GM23338 (cell line): ENCODE results near the gene OR4L1. TPM values are rescaled to one million over a fixed set of nuclear protein-coding genes. Genes with fewer than 3 reads are reported as not detected.

Experiments used
- ATAC-seq: fragments of 200-7000 bp; cut with Tn5 transposase; 3 replicates; pipeline ENCODE4 v1.9.1; 2020
- DNase-seq: peaks from one replicate; pipeline ENCODE4 v3.0.0-alpha.2; 2015; ENCODE audit warnings: low spot score
- H2AFZ ChIP-seq: fragments of 200-600 bp; sonication (generic); 2 replicates; pipeline ENCODE4 v1.8.0; 2016; ENCODE audit warnings: antibody characterized with exemption, mild to moderate bottlenecking, moderate library complexity
- H3F3A ChIP-seq: fragments of 200-600 bp; sonication (generic); replicated peaks from 2 replicates; pipeline ENCODE4 v1.8.0; 2017; ENCODE audit warnings: antibody characterized with exemption, mixed run types, low read depth
- H3K27ac ChIP-seq: fragments of 200-600 bp; sonication (generic); 2 replicates; pipeline ENCODE4 v1.6.1; 2016; ENCODE audit warnings: low read depth
- H3K27me3 ChIP-seq: fragments of 200-600 bp; sonication (generic); 2 replicates; pipeline ENCODE4 v1.8.0; 2016; ENCODE audit warnings: mild to moderate bottlenecking, mixed run types, moderate library complexity; ENCODE audit not compliant: insufficient read depth
- H3K36me3 ChIP-seq: fragments of 200-600 bp; sonication (generic); 2 replicates; pipeline ENCODE4 v1.8.0; 2016; ENCODE audit warnings: mild to moderate bottlenecking; ENCODE audit not compliant: insufficient read depth
- H3K4me1 ChIP-seq: fragments of 200-600 bp; sonication (generic); 2 replicates; pipeline ENCODE4 v1.8.0; 2016; ENCODE audit warnings: mild to moderate bottlenecking, moderate library complexity; ENCODE audit not compliant: insufficient read depth
- H3K4me2 ChIP-seq: fragments of 200-600 bp; sonication (generic); 2 replicates; pipeline ENCODE4 v1.7.1; 2017; ENCODE audit warnings: mixed run types
- H3K4me3 ChIP-seq: fragments of 200-600 bp; sonication (generic); 2 replicates; pipeline ENCODE4 v1.6.1; 2016; ENCODE audit warnings: mixed run types
- H3K79me2 ChIP-seq: fragments of 200-600 bp; sonication (generic); replicated peaks from 2 replicates; pipeline ENCODE4 v1.8.0; 2017; ENCODE audit warnings: mild to moderate bottlenecking; ENCODE audit not compliant: insufficient read depth
- H3K9me2 ChIP-seq: fragments of 200-600 bp; sonication (generic); 2 replicates; pipeline ENCODE4 v1.8.0; 2017; ENCODE audit not compliant: insufficient read depth
- H4K20me1 ChIP-seq: fragments of 200-600 bp; sonication (generic); replicated peaks from 2 replicates; pipeline ENCODE4 v1.8.0; 2017; ENCODE audit warnings: mild to moderate bottlenecking; ENCODE audit not compliant: insufficient read depth
- H3K27ac Mint-ChIP-seq: 2 replicates; pipeline ENCODE4 v1.8.0; 2020; ENCODE audit warnings: inconsistent platforms, mild to moderate bottlenecking, moderate library complexity, mixed read lengths
- H3K27me3 Mint-ChIP-seq: 3 replicates; pipeline ENCODE4 v1.8.0; 2022; ENCODE audit warnings: low read depth, mild to moderate bottlenecking, moderate library complexity, mixed read lengths, inconsistent platforms; ENCODE audit not compliant: insufficient read depth, poor library complexity
- H3K36me3 Mint-ChIP-seq: 3 replicates; pipeline ENCODE4 v1.8.0; 2021; ENCODE audit warnings: low read depth, mild to moderate bottlenecking, inconsistent platforms, moderate library complexity, mixed read lengths
- H3K4me1 Mint-ChIP-seq: 3 replicates; pipeline ENCODE4 v1.8.0; 2020; ENCODE audit warnings: mild to moderate bottlenecking, inconsistent platforms, mixed read lengths
- H3K4me3 Mint-ChIP-seq: 3 replicates; pipeline ENCODE4 v1.8.0; 2021; ENCODE audit warnings: moderate library complexity, mild to moderate bottlenecking, inconsistent platforms, mixed read lengths
- H3K9me3 Mint-ChIP-seq: 3 replicates; pipeline ENCODE4 v1.8.0; 2020; ENCODE audit warnings: moderate library complexity, mild to moderate bottlenecking, inconsistent platforms, mixed read lengths
- CREB1 ChIP-seq: fragments of 250-450 bp; sonication (Bioruptor Pico); IDR thresholded peaks from 2 replicates; pipeline ENCODE4 v1.5.0; 2020; ENCODE audit warnings: low read depth, mild to moderate bottlenecking, moderate library complexity
- ETS1 ChIP-seq: IDR thresholded peaks from 2 replicates; pipeline ENCODE4 v1.6.1; 2016; ENCODE audit warnings: antibody characterized with exemption
- EZH2 ChIP-seq: fragments of 200-600 bp; sonication (generic); IDR thresholded peaks from one replicate; pipeline ENCODE4 v1.8.0; 2017; ENCODE audit warnings: antibody characterized with exemption, mild to moderate bottlenecking, low read depth; ENCODE audit not compliant: unreplicated experiment
- JUNB ChIP-seq: IDR thresholded peaks from one replicate; pipeline ENCODE4 v1.6.1; 2016; ENCODE audit warnings: antibody characterized with exemption; ENCODE audit not compliant: unreplicated experiment
- NANOG ChIP-seq: IDR thresholded peaks from 2 replicates; pipeline ENCODE4 v1.6.1; 2016; ENCODE audit warnings: antibody characterized with exemption, borderline replicate concordance
- POLR2AphosphoS5 ChIP-seq: IDR thresholded peaks from 2 replicates; pipeline ENCODE4 v1.6.1; 2016; ENCODE audit warnings: antibody characterized with exemption, low read depth
- STAT1 ChIP-seq: IDR thresholded peaks from one replicate; pipeline ENCODE4 v1.6.1; 2016; ENCODE audit warnings: antibody characterized with exemption; ENCODE audit not compliant: unreplicated experiment
- ZNF114 ChIP-seq: fragments of 250-450 bp; sonication (Bioruptor Pico); IDR thresholded peaks from 2 replicates; pipeline ENCODE4 v1.5.0; 2020; ENCODE audit warnings: mild to moderate bottlenecking, moderate library complexity
- polyA plus RNA-seq: library from polyadenylated mRNA; unstranded; fragments of >200 nt; fragmentation: Nextera tagmentation; extraction: Ambion mirVana; gene quantifications from 2 replicates; pipeline ENCODE4 v1.2.1, GENCODE V29; 2016
- total RNA-seq: library from RNA; depleted of rRNA; stranded (reverse); fragments of >200 nt; shearing (Covaris generic); gene quantifications from 2 replicates; pipeline ENCODE4 v1.2.3, GENCODE V29; 2014
- TF ChIP-seq, protein P1 (sequence below): IDR thresholded peaks from one replicate; pipeline ENCODE4 v1.6.1; 2018; ENCODE audit warnings: antibody characterized with exemption; ENCODE audit not compliant: unreplicated experiment
- TF ChIP-seq, protein P2 (sequence below), 2 experiments: fragments of 200-600 bp in 1 of 2; sonication (generic) in 1 of 2; conservative IDR thresholded peaks; 2 replicates each; pipeline versions ENCODE4 v1.5.1 to v1.6.1; 2016 to 2017; ENCODE audit warnings: antibody characterized with exemption in 2 of 2, low read depth in 2 of 2, mild to moderate bottlenecking in 2 of 2, moderate library complexity in 1 of 2

OR4L1 gene
- total and polyA plus RNA-seq, 2 experiments from 2014 or later, result not detected

DNA sequence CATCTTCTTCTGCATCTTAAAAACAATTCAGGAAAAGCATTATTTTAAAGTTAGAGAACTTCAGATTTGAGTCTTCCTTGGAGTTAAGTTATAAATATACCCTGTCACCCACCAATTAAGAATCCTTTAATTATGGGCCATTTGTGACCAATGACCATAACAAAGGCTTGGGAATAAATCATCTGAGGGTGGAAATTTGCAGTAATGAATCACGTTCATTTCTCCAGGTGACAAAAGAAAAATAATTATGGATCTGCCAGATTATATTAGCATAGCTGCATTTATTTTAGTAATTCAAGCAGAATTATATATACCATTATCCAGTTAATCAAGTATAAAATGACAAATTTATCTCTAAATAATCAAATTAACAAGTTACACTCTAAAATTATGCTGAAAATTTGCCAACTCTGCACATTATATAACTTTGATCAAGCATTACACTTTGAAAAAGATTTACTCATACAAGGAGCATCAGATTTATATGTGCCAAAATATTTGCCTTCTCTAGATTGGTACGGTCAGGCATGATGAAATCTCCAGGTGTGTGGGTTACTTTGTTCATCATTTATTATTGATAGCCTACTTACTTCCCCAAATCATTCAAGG is 40.5 kb upstream of the OR4L1 start, which contains the start of gene OR4K14 (continued):
- TF ChIP-seq, protein P1, sequence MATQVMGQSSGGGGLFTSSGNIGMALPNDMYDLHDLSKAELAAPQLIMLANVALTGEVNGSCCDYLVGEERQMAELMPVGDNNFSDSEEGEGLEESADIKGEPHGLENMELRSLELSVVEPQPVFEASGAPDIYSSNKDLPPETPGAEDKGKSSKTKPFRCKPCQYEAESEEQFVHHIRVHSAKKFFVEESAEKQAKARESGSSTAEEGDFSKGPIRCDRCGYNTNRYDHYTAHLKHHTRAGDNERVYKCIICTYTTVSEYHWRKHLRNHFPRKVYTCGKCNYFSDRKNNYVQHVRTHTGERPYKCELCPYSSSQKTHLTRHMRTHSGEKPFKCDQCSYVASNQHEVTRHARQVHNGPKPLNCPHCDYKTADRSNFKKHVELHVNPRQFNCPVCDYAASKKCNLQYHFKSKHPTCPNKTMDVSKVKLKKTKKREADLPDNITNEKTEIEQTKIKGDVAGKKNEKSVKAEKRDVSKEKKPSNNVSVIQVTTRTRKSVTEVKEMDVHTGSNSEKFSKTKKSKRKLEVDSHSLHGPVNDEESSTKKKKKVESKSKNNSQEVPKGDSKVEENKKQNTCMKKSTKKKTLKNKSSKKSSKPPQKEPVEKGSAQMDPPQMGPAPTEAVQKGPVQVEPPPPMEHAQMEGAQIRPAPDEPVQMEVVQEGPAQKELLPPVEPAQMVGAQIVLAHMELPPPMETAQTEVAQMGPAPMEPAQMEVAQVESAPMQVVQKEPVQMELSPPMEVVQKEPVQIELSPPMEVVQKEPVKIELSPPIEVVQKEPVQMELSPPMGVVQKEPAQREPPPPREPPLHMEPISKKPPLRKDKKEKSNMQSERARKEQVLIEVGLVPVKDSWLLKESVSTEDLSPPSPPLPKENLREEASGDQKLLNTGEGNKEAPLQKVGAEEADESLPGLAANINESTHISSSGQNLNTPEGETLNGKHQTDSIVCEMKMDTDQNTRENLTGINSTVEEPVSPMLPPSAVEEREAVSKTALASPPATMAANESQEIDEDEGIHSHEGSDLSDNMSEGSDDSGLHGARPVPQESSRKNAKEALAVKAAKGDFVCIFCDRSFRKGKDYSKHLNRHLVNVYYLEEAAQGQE, result no peak

GRCh38 chr14:20031058-20031457 is 28.8 kb upstream of the OR4L1 start:
- H3K4me1 ChIP-seq, result no peaks in the 10 kb centered on the region
- H3K27ac ChIP-seq, result no peak overlapping the region
- no peaks in the 10 kb centered on the region for H3F3A ChIP-seq
- Mint-ChIP-seq H3K27ac (no peak overlapping the region), H3K9me3 (peaks cover 90% of the 10 kb centered on the region), H3K4me1 (no peaks in the 10 kb centered on the region), H3K36me3 (peaks cover 9% of the 10 kb centered on the region; the same call in 2 of the 3 replicates), H3K27me3 (no peaks in the 10 kb centered on the region), H3K4me3 (no peak overlapping the region)
- no peak overlapping the region for H2AFZ ChIP-seq
- H3K9me2 ChIP-seq, result no peaks in the 10 kb centered on the region
- no peak for DNase-seq
- H3K4me3 ChIP-seq, result no peak overlapping the region
- H4K20me1 ChIP-seq, result no peaks in the 10 kb centered on the region
- no peaks in the 10 kb centered on the region for H3K79me2 ChIP-seq
- ATAC-seq, result no peak
- no peaks in the 10 kb centered on the region for H3K27me3 ChIP-seq
- no peaks in the 10 kb centered on the region; the same call in 1 of the 2 replicates for H3K36me3 ChIP-seq
- no peak overlapping the region for H3K4me2 ChIP-seq
- TF ChIP-seq EZH2 (no peak), STAT1 (no peak), NANOG (no peak), POLR2AphosphoS5 (no peak), ETS1 (no peak), ZNF114 (no peak), CREB1 (no peak), JUNB (no peak)
- TF ChIP-seq, protein P1, result no peak
- TF ChIP-seq, protein P2, sequence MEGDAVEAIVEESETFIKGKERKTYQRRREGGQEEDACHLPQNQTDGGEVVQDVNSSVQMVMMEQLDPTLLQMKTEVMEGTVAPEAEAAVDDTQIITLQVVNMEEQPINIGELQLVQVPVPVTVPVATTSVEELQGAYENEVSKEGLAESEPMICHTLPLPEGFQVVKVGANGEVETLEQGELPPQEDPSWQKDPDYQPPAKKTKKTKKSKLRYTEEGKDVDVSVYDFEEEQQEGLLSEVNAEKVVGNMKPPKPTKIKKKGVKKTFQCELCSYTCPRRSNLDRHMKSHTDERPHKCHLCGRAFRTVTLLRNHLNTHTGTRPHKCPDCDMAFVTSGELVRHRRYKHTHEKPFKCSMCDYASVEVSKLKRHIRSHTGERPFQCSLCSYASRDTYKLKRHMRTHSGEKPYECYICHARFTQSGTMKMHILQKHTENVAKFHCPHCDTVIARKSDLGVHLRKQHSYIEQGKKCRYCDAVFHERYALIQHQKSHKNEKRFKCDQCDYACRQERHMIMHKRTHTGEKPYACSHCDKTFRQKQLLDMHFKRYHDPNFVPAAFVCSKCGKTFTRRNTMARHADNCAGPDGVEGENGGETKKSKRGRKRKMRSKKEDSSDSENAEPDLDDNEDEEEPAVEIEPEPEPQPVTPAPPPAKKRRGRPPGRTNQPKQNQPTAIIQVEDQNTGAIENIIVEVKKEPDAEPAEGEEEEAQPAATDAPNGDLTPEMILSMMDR (conservative IDR thresholded peaks at IDR 0.05; ENCODE audit: low read depth in 2 of 2), result no peak
